Placental pericyte (primary cell): Measurements from ENCODE around the gene FILIP1L. TPM values are rescaled to one million over a fixed set of nuclear protein-coding genes. Genes with fewer than 3 reads are reported as not detected.

Source experiments
- small RNA-seq: library from RNA; depleted of rRNA; stranded (forward); fragments of <200 nt; gene quantifications from one replicate; pipeline ENCODE3, GENCODE V24; 2012; ENCODE audit warnings: low replicate concordance
- total RNA-seq: library from RNA; depleted of rRNA; stranded (reverse); fragments of >200 nt; gene quantifications from 2 replicates; pipeline ENCODE4 v1.2.3, GENCODE V29; 2012

FILIP1L gene
- 35.6 and 57.3 TPM in 2 replicates for total RNA-seq

DNA sequence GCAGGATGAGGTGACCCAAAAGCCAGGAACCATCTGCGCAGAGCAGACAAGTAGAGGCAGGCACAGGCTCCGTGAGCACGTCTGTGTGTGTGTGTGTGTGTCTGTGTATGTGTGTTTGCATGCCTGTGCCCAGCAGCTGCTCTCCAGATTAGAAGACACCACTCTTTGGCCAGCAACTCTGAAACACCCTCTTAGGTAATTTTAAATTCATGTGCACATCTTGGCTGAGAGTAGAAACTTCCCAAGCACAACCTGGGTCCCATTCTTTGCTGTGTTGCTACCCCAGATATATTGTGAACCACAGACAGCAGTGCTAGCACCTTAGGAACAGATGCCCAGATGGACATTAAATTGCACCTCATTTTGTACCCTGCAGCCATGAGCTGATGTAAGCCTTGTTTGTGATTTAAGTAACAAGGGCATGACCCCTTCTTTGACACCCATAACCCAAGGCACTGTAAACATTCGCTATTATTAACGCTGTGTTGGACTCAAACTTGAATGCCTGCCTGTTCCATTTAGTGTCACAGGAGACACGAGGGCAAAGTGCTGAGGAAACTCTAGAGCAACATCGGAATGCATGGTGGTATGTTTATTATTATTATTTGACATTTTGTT lies at the start of gene FILIP1L:
Gene FILIP1L, minus strand, starts transcription at position 89 of the 618 bp plus-strand sequence.

DNA sequence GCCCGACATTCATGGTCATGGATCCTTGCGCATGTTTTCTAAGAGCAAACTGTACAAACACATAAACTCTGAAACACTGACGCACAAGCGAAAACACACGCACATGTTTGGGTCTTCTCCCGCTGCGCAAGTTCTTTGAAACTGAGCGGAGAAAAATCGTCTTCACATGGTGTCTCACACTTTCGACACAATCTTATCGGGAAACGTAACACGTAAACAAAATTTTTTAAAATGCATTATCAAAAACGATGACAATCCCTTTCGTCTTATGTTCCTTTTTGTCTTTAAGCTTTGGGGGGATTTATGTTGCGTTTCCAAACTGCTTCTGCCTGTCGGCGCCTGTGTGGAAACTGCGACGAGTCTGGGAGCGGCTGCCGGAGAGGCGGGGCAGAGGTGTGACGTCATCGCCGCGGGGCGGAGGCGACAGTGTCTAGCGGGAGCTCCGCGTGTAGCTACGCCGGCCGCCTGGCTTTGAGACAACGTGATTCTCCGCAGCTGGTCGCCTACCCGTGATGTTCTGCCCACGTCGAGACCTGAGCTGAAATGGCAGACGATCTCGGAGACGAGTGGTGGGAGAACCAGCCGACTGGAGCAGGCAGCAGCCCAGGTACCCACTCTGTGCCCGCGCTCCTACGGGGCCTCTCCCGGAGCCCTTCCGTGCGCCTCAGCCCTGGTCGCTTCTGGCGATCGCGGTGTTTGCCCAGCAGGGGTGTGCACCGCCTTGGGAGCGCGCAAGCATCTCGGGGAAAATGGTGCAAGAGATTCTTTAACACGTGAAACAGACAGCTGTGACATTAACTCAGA lies 296.7 kb downstream of the FILIP1L start, which contains the start of gene CMSS1:
Gene CMSS1, plus strand, starts transcription at position 426 of the 804 bp plus-strand sequence.

Small RNAs within 50 kb of the gene (small RNA-seq; reads per million reads assigned to genes)
- gene MIR3921: not detected

Other genes with a start within 250 kb of the FILIP1L start
- 56.0 and 66.6 TPM in 2 replicates for gene TBC1D23, start 146.5 kb upstream of the FILIP1L start, total RNA-seq
- gene NIT2, start 220.3 kb upstream of the FILIP1L start, total RNA-seq: 10.9 and 22.9 TPM in 2 replicates